HepG2 (cell line): ENCODE results near the gene SH2D3A. TPM values are rescaled to one million over a fixed set of nuclear protein-coding genes. Genes with fewer than 3 reads are reported as not detected.
A peak's percentile ranks its signal among the peaks of the same experiment; 100 is the strongest.

Experiments
- AGO2 ChIP-seq: fragments of 200-400 bp; formaldehyde crosslinking; optimal IDR thresholded peaks from 2 replicates; pipeline ENCODE3; 2017; ENCODE audit warnings: mild to moderate bottlenecking, low read depth, low read length, moderate library complexity
- CCAR2 ChIP-seq: fragments of 200-400 bp; formaldehyde crosslinking; optimal IDR thresholded peaks from 2 replicates; pipeline ENCODE3; 2018; ENCODE audit warnings: low read depth, mild to moderate bottlenecking, low read length, moderate library complexity
- DNMT3B ChIP-seq: conservative IDR thresholded peaks from 2 replicates; pipeline ENCODE4 v1.6.1; 2016; ENCODE audit warnings: missing biosample characterization, control low read depth
- HDAC6 ChIP-seq: fragments of 200-600 bp; sonication (generic); IDR thresholded peaks from 2 replicates; pipeline ENCODE4 v1.7.0; 2017; ENCODE audit warnings: mild to moderate bottlenecking, antibody characterized with exemption, low read length, low read depth
- NFKB2 ChIP-seq: sonication (generic); formaldehyde crosslinking; IDR thresholded peaks from 2 replicates; pipeline ENCODE4 v1.4.0; 2020; ENCODE audit warnings: missing genetic modification reagents, borderline replicate concordance
- PHF5A ChIP-seq: IDR thresholded peaks from one replicate; pipeline ENCODE4 v1.6.1; 2018; ENCODE audit warnings: low read depth, missing genetic modification reagents; ENCODE audit not compliant: unreplicated experiment
- RBM22 ChIP-seq: fragments of 200-400 bp; formaldehyde crosslinking; optimal IDR thresholded peaks from 2 replicates; pipeline ENCODE3; 2017; ENCODE audit warnings: mild to moderate bottlenecking, low read length, moderate library complexity
- SALL1 ChIP-seq: sonication (generic); formaldehyde crosslinking; IDR thresholded peaks from 2 replicates; pipeline ENCODE4 v1.8.0; 2022; ENCODE audit warnings: mild to moderate bottlenecking, missing genetic modification reagents
- SP140L ChIP-seq: sonication (generic); formaldehyde crosslinking; IDR thresholded peaks from 2 replicates; pipeline ENCODE4 v1.4.0; 2020; ENCODE audit warnings: missing genetic modification reagents, borderline replicate concordance
- ZNF180 ChIP-seq: sonication (generic); formaldehyde crosslinking; IDR thresholded peaks from 2 replicates; pipeline ENCODE4 v1.4.0; 2020; ENCODE audit warnings: low read depth, missing genetic modification reagents, borderline replicate concordance
- ZNF232 ChIP-seq: sonication (generic); formaldehyde crosslinking; IDR thresholded peaks from 2 replicates; pipeline ENCODE4 v1.4.0; 2020; ENCODE audit warnings: missing genetic modification reagents, borderline replicate concordance
- ZNF256 ChIP-seq: sonication (generic); formaldehyde crosslinking; conservative IDR thresholded peaks from 2 replicates; pipeline ENCODE4 v1.4.0; 2020; ENCODE audit warnings: missing genetic modification reagents
- ZNF274 ChIP-seq: sonication (generic); formaldehyde crosslinking; IDR thresholded peaks from 2 replicates; pipeline ENCODE4 v1.5.1; 2020; ENCODE audit warnings: mild to moderate bottlenecking, missing genetic modification reagents
- ZNF468 ChIP-seq: sonication (generic); formaldehyde crosslinking; IDR thresholded peaks from 2 replicates; pipeline ENCODE4 v1.8.0; 2022; ENCODE audit warnings: mild to moderate bottlenecking, moderate library complexity, missing genetic modification reagents
- ZNF543 ChIP-seq: sonication (generic); formaldehyde crosslinking; IDR thresholded peaks from 2 replicates; pipeline ENCODE4 v1.4.0; 2020; ENCODE audit warnings: mild to moderate bottlenecking, missing genetic modification reagents
- ZNF547 ChIP-seq: sonication (generic); formaldehyde crosslinking; IDR thresholded peaks from 2 replicates; pipeline ENCODE4 v1.5.1; 2020; ENCODE audit warnings: mild to moderate bottlenecking, missing genetic modification reagents
- ZNF564 ChIP-seq: sonication (generic); formaldehyde crosslinking; IDR thresholded peaks from 2 replicates; pipeline ENCODE4 v1.8.1; 2023; ENCODE audit warnings: mild to moderate bottlenecking, missing genetic modification reagents
- ZNF7 ChIP-seq: IDR thresholded peaks from 2 replicates; pipeline ENCODE4 v1.6.1; 2016; ENCODE audit warnings: missing biosample characterization, missing genetic modification reagents
- ZNF709 ChIP-seq: sonication (generic); formaldehyde crosslinking; IDR thresholded peaks from 2 replicates; pipeline ENCODE4 v1.5.0; 2020; ENCODE audit warnings: mild to moderate bottlenecking, missing genetic modification reagents
- ZSCAN22 ChIP-seq: sonication (generic); formaldehyde crosslinking; IDR thresholded peaks from 2 replicates; pipeline ENCODE4 v1.4.0; 2020; ENCODE audit warnings: mild to moderate bottlenecking, missing genetic modification reagents
- polyA plus RNA-seq, 8 experiments: library from polyadenylated mRNA; depleted of rRNA in 3 of 8; stranded (reverse) in 7 of 8; unstranded in 1 of 8; fragments of >200 nt; fragmentation: Illumina TruSeq in 4 of 8; extraction: Trizol in 4 of 8; gene quantifications; 2 replicates each; pipeline versions ENCODE4 v1.2.1 to v1.2.3, GENCODE V29; 2011 to 2016; ENCODE audit warnings: low read depth in 4 of 8, missing spikeins in 1 of 8, mixed read lengths in 1 of 8; ENCODE audit not compliant: insufficient read depth in 1 of 8
- total RNA-seq, 5 experiments: library from RNA; depleted of rRNA; stranded (reverse); fragments of >200 nt; fragmentation: Illumina TruSeq; extraction: Trizol; gene quantifications; 2 replicates each; pipeline ENCODE4 v1.2.3, GENCODE V29; 2016; ENCODE audit warnings: low read depth in 1 of 5
- TF ChIP-seq, protein P1 (sequence below): sonication (generic); formaldehyde crosslinking; IDR thresholded peaks from 2 replicates; pipeline ENCODE4 v1.5.1; 2020; ENCODE audit warnings: mild to moderate bottlenecking, missing genetic modification reagents, moderate library complexity
- TF ChIP-seq, protein P2 (sequence below): sonication (generic); formaldehyde crosslinking; IDR thresholded peaks from 2 replicates; pipeline ENCODE4 v1.5.0; 2020; ENCODE audit warnings: mild to moderate bottlenecking, missing genetic modification reagents, moderate library complexity
- TF ChIP-seq, protein P3 (sequence below): sonication (generic); formaldehyde crosslinking; IDR thresholded peaks from 2 replicates; pipeline ENCODE4 v1.5.0; 2020; ENCODE audit warnings: missing genetic modification reagents, mild to moderate bottlenecking, borderline replicate concordance
- TF ChIP-seq, protein P4 (sequence below): sonication (generic); formaldehyde crosslinking; IDR thresholded peaks from 2 replicates; pipeline ENCODE4 v1.5.0; 2020; ENCODE audit warnings: missing genetic modification reagents
- TF ChIP-seq, protein P5 (sequence below): sonication (generic); formaldehyde crosslinking; IDR thresholded peaks from 2 replicates; pipeline ENCODE4 v1.5.0; 2020; ENCODE audit warnings: missing genetic modification reagents

SH2D3A gene
- total and polyA plus RNA-seq, 2 of the 13 experiments (the other 11 are each of a cell fraction or from before 2014, with no cell fraction given) = 1.0 to 2.2 TPM

DNA sequence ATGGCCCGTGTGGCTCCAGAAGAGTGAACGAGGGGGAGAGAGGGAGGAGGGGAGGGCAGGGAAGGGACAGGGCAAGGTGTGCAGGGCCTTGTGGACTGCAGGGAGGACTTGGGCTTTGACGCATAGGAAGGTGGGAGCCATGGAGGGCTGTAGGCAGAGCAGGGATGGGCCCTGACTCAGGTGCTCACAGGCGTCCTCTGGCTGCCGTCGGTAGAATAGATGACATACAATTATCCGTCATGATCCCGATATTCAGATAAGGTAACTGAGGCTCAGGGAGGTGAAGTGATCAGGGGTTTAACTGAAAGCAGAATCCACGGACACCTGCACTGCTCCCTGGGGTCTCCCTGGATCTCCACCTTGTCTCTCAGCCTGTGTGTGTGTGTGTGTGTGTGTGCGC lies 50.2 kb downstream of the SH2D3A start (continued):
- TF ChIP-seq CCAR2 = no peak
- TF ChIP-seq ZNF709 = no peak
- TF ChIP-seq ZNF564 (CRISPR knock-in tag) = no peak
- no peak for TF ChIP-seq ZNF543 (CRISPR knock-in tag)
- TF ChIP-seq, protein P1, sequence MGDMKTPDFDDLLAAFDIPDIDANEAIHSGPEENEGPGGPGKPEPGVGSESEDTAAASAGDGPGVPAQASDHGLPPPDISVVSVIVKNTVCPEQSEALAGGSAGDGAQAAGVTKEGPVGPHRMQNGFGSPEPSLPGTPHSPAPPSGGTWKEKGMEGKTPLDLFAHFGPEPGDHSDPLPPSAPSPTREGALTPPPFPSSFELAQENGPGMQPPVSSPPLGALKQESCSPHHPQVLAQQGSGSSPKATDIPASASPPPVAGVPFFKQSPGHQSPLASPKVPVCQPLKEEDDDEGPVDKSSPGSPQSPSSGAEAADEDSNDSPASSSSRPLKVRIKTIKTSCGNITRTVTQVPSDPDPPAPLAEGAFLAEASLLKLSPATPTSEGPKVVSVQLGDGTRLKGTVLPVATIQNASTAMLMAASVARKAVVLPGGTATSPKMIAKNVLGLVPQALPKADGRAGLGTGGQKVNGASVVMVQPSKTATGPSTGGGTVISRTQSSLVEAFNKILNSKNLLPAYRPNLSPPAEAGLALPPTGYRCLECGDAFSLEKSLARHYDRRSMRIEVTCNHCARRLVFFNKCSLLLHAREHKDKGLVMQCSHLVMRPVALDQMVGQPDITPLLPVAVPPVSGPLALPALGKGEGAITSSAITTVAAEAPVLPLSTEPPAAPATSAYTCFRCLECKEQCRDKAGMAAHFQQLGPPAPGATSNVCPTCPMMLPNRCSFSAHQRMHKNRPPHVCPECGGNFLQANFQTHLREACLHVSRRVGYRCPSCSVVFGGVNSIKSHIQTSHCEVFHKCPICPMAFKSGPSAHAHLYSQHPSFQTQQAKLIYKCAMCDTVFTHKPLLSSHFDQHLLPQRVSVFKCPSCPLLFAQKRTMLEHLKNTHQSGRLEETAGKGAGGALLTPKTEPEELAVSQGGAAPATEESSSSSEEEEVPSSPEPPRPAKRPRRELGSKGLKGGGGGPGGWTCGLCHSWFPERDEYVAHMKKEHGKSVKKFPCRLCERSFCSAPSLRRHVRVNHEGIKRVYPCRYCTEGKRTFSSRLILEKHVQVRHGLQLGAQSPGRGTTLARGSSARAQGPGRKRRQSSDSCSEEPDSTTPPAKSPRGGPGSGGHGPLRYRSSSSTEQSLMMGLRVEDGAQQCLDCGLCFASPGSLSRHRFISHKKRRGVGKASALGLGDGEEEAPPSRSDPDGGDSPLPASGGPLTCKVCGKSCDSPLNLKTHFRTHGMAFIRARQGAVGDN (CRISPR knock-in tag) = peak; percentile 18; the same call in 1 of the 2 replicates
- no peak for TF ChIP-seq ZNF274 (CRISPR knock-in tag)
- no peak for TF ChIP-seq ZNF180 (CRISPR knock-in tag)
- no peak for TF ChIP-seq ZNF547 (CRISPR knock-in tag)
- TF ChIP-seq SP140L = no peak
- TF ChIP-seq RBM22 = peak; percentile 80
- no peak for TF ChIP-seq SALL1
- TF ChIP-seq, protein P2, sequence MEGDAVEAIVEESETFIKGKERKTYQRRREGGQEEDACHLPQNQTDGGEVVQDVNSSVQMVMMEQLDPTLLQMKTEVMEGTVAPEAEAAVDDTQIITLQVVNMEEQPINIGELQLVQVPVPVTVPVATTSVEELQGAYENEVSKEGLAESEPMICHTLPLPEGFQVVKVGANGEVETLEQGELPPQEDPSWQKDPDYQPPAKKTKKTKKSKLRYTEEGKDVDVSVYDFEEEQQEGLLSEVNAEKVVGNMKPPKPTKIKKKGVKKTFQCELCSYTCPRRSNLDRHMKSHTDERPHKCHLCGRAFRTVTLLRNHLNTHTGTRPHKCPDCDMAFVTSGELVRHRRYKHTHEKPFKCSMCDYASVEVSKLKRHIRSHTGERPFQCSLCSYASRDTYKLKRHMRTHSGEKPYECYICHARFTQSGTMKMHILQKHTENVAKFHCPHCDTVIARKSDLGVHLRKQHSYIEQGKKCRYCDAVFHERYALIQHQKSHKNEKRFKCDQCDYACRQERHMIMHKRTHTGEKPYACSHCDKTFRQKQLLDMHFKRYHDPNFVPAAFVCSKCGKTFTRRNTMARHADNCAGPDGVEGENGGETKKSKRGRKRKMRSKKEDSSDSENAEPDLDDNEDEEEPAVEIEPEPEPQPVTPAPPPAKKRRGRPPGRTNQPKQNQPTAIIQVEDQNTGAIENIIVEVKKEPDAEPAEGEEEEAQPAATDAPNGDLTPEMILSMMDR (CRISPR knock-in tag) = peak; percentile 30
- TF ChIP-seq DNMT3B = no peak
- TF ChIP-seq NFKB2 (CRISPR knock-in tag) = no peak
- TF ChIP-seq ZSCAN22 (CRISPR knock-in tag) = no peak
- peak; percentile 80 for TF ChIP-seq AGO2
- TF ChIP-seq, protein P3, sequence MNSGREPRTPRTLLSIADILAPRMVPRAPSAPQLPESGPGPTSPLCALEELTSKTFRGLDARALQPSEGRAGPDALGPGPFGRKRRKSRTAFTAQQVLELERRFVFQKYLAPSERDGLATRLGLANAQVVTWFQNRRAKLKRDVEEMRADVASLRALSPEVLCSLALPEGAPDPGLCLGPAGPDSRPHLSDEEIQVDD (CRISPR knock-in tag) = no peak
- no peak for TF ChIP-seq ZNF468
- TF ChIP-seq ZNF7 = no peak
- TF ChIP-seq ZNF232 (CRISPR knock-in tag) = no peak
- no peak for TF ChIP-seq ZNF256 (CRISPR knock-in tag)
- no peak for TF ChIP-seq PHF5A (CRISPR knock-in tag)
- TF ChIP-seq, protein P4, sequence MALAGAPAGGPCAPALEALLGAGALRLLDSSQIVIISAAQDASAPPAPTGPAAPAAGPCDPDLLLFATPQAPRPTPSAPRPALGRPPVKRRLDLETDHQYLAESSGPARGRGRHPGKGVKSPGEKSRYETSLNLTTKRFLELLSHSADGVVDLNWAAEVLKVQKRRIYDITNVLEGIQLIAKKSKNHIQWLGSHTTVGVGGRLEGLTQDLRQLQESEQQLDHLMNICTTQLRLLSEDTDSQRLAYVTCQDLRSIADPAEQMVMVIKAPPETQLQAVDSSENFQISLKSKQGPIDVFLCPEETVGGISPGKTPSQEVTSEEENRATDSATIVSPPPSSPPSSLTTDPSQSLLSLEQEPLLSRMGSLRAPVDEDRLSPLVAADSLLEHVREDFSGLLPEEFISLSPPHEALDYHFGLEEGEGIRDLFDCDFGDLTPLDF (CRISPR knock-in tag) = no peak
- TF ChIP-seq, protein P5, sequence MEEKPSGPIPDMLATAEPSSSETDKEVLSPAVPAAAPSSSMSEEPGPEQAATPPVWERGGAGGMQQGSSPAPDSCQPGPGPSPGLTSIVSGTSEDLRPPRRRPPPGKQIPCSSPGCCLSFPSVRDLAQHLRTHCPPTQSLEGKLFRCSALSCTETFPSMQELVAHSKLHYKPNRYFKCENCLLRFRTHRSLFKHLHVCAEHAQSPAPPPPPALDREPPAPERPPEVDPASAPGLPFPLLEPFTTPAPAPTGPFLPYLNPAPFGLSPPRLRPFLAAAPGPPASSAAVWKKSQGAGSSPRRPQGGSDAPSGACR (CRISPR knock-in tag) = 0 out of 2 replicates have a peak, but pooled peaks have one; percentile 5
- TF ChIP-seq HDAC6 = no peak
